Aorta (tissue), 5 donors: Measurements from ENCODE around the gene DYRK1A. TPM values are rescaled to one million over a fixed set of nuclear protein-coding genes. Genes with fewer than 3 reads are reported as not detected.
"Not testable (repeated sequence)": the region's sequence is repeated elsewhere in the genome, so short reads cannot be mapped to it uniquely, and the experiment has no call there.

Source experiments
- ATAC-seq: fragments of 200-7000 bp; cut with Tn5 transposase; one replicate; pipeline ENCODE4 v1.9.1; 2022; ENCODE audit warnings: moderate library complexity; ENCODE audit not compliant: low FRiP score
- DNase-seq, 2 donors: peaks; one replicate each; pipeline ENCODE4 v3.0.0-alpha.2; 2020
- H3K27ac ChIP-seq, 2 donors: one replicate each; pipeline ENCODE4 v1.5.1; 2013; ENCODE audit warnings: low read length in 2 of 2, mild to moderate bottlenecking in 2 of 2, moderate library complexity in 2 of 2, control low read depth in 1 of 2, inconsistent platforms in 1 of 2, low read depth in 1 of 2
- H3K27me3 ChIP-seq, 2 donors: one replicate each; pipeline ENCODE4 v1.6.1; 2013; ENCODE audit warnings: control low read depth in 1 of 2, low read length in 1 of 2, mild to moderate bottlenecking in 1 of 2, moderate library complexity in 1 of 2; ENCODE audit not compliant: insufficient read depth in 2 of 2, control insufficient read depth in 1 of 2
- H3K36me3 ChIP-seq, 2 donors: one replicate each; pipeline ENCODE4 v1.6.1; 2013; ENCODE audit warnings: control low read depth in 1 of 2, low read length in 1 of 2, mild to moderate bottlenecking in 1 of 2; ENCODE audit not compliant: insufficient read depth in 2 of 2, control insufficient read depth in 1 of 2
- H3K4me1 ChIP-seq, 2 donors: one replicate each; pipeline ENCODE4 v1.6.1; 2013; ENCODE audit warnings: low read length in 2 of 2, control low read depth in 1 of 2, mild to moderate bottlenecking in 1 of 2, moderate library complexity in 1 of 2; ENCODE audit not compliant: insufficient read depth in 2 of 2, control insufficient read depth in 1 of 2
- H3K4me3 ChIP-seq, 2 donors: one replicate each; pipeline ENCODE4 v1.5.1; 2013; ENCODE audit warnings: low read length in 2 of 2, control low read depth in 1 of 2, mild to moderate bottlenecking in 1 of 2
- H3K9me3 ChIP-seq: one replicate; pipeline ENCODE4 v1.6.1; 2013; ENCODE audit warnings: mild to moderate bottlenecking, low read length; ENCODE audit not compliant: control insufficient read depth
- WGBS, 2 donors: extraction: QIAGEN DNeasy Blood & Tissue Kit; methylation state at CpG; one replicate each; pipeline ENCODE4 v1.1.7; 2013; 5-methylcytosine and 5-hydroxymethylcytosine counted together
- intact Hi-C, 2 donors: fragments of 100-400 bp; cut with DNase I; formaldehyde crosslinking; loops; one replicate each; pipeline versions ENCODE4 v1.14.2 to v1.15.0; 2022
- polyA plus RNA-seq, 2 donors: library from polyadenylated mRNA; stranded (reverse); fragments of 200-250 nt; gene quantifications; one replicate each; pipeline ENCODE4 v1.2.3, GENCODE V29; 2013
- total RNA-seq, 2 donors: library from RNA; stranded (reverse); fragmentation: NEBNext Ultra II Directional; extraction: Animal tissue kit (Norgen Biotek cat#: 25700); gene quantifications; one replicate each; pipeline ENCODE4 v1.2.1, GENCODE V29; 2021
- donor health status: healthy with polysubstance abuse.
- donor health status: Bipolar disorder and iron deficiency.
- donor health status: DM: no; HTN: no; CAD: no.
- donor health status: DM: no; HTN: no; CAD: no.
- donor health status: DM: yes; HTN: yes; CAD: no.

The DYRK1A gene
- total and polyA plus RNA-seq, 4 donors, result 8.8 to 76.6 (median 45.8) TPM

GRCh38 chr21:37548521-37548981 is 182.0 kb downstream of the DYRK1A start:
- Histone ChIP-seq H3K27me3 (no peaks in the 10 kb centered on the region), H3K4me1 (no peaks in the 10 kb centered on the region), H3K4me3 (no peak overlapping the region), H3K9me3 (no peaks in the 10 kb centered on the region), H3K36me3 (no peaks in the 10 kb centered on the region), H3K27ac (no peak overlapping the region)
- intact Hi-C loops, result no loop called here
- WGBS, 2 donors, result 69 to 77% methylated on average over 2 of the region's 2 CpGs
- DNase-seq (no peak), ATAC-seq (no peak)

DNA sequence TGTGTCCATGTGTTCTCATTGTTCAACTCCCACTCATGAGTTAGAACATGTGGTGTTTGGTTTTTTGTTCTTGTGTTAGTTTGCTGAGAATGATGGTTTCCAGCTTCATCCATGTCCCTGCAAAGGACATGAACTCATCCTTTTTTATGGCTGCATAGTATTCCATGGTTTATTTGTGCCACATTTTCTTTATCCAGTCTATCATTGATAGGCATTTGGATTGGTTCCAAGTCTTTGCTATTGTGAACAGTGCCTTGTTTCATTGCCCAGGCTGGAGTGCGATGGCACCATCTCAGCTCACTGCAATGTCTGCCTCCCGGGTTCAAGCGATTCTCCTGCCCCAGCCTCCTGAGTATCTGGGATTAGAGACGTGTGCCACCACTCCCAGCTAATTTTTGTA is 183.2 kb downstream of the DYRK1A start:
- H3K4me1 ChIP-seq, H3K36me3 ChIP-seq, H3K27ac ChIP-seq, DNase-seq, H3K4me3 ChIP-seq, H3K9me3 ChIP-seq, intact Hi-C loops, H3K27me3 ChIP-seq, ATAC-seq: not testable (repeated sequence)
- WGBS, 2 donors, result 92 to 95% methylated on average over 4 of the region's 4 CpGs

GRCh38 chr21:37550157-37550556 is 183.6 kb downstream of the DYRK1A start:
- Histone ChIP-seq H3K9me3 (no peaks in the 10 kb centered on the region), H3K4me3 (no peak overlapping the region), H3K4me1 (no peaks in the 10 kb centered on the region), H3K36me3 (no peaks in the 10 kb centered on the region), H3K27me3 (no peaks in the 10 kb centered on the region), H3K27ac (no peak overlapping the region)
- 82 to 86% methylated on average over 9 of the region's 9 CpGs for WGBS, 2 donors
- peak in 1 of 2 donors; percentile 47 for DNase-seq
- no peak for ATAC-seq
- intact Hi-C loops, result no loop called here

GRCh38 chr21:37550618-37551330 is 184.2 kb downstream of the DYRK1A start:
- WGBS, 2 donors, result 75 to 77% methylated on average over 12 of the region's 12 CpGs
- H3K9me3 ChIP-seq, result no peaks in the 10 kb centered on the region
- no peak overlapping the region for H3K4me3 ChIP-seq
- intact Hi-C loops, result no loop called here
- no peaks in the 10 kb centered on the region for H3K36me3 ChIP-seq
- H3K27me3 ChIP-seq, result no peaks in the 10 kb centered on the region
- H3K4me1 ChIP-seq, result no peaks in the 10 kb centered on the region
- ATAC-seq, result no peak
- no peak overlapping the region for H3K27ac ChIP-seq
- peak in 1 of 2 donors; percentile 50 for DNase-seq

DNA sequence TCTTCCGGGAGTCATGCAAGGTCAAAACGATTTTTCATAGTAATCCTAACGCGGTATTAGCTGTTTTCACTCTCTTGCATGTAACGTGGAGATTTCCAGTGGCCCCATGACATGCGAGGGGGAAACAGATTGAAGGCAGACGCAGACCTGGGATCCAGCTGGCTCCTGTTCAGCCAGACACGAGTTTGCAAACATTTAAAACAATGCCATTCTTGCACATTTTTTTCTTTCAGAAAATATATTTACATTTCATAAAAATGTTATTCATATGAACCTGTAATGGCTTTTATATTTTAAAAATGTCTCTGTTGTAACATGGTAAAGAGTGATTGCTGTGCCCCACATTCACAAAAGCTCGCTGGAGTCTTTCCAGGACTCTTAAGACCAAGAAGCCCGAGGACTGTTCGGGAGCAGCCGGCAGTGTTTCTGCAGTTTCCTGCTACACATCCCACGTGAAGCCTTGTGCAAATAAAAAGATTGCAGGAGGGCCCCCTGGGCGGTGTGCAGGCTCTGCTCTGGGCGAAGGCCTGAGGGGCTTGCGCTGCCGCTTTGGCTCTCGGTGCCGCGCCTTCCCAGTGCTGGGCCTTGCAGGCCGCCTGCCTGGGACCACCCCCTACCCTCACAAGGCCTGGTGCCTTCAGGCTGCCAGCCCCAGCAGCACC is 184.9 kb downstream of the DYRK1A start:
- H3K36me3 ChIP-seq, result no peaks in the 10 kb centered on the region
- no peaks in the 10 kb centered on the region for H3K4me1 ChIP-seq
- H3K27me3 ChIP-seq, result no peaks in the 10 kb centered on the region
- H3K27ac ChIP-seq, result no peak overlapping the region
- H3K4me3 ChIP-seq, result no peak overlapping the region
- ATAC-seq (no peak), DNase-seq (peak in 1 of 2 donors; percentile 65)
- intact Hi-C loops, result no loop called here
- no peaks in the 10 kb centered on the region for H3K9me3 ChIP-seq
- WGBS, 2 donors, result 39 to 43% methylated on average over 21 of the region's 21 CpGs

- H3K27ac ChIP-seq, result no peak overlapping the region
These were observed 185.4 kb downstream of the DYRK1A start for GRCh38 chr21:37551993-37552355.

GRCh38 chr21:37552496-37553029 is 186.0 kb downstream of the DYRK1A start:
- WGBS, 2 donors, result 94 to 96% methylated on average over 10 of the region's 10 CpGs
- no peak overlapping the region for H3K4me3 ChIP-seq
- intact Hi-C loops, result no loop called here
- H3K4me1 ChIP-seq, result no peaks in the 10 kb centered on the region
- ATAC-seq, result peak; percentile 34
- DNase-seq, result peak in 1 of 2 donors; percentile 17
- no peak overlapping the region for H3K27ac ChIP-seq
- no peaks in the 10 kb centered on the region for H3K9me3 ChIP-seq
- no peaks in the 10 kb centered on the region for H3K27me3 ChIP-seq
- H3K36me3 ChIP-seq, result no peaks in the 10 kb centered on the region

More at GRCh38 chr21:37551993-37552355, 185.4 kb downstream of the DYRK1A start:
- 72 to 76% methylated on average over 5 of the region's 5 CpGs for WGBS, 2 donors
- no peaks in the 10 kb centered on the region for H3K9me3 ChIP-seq
- intact Hi-C loops, result no loop called here
- ATAC-seq (no peak), DNase-seq (peak in 1 of 2 donors; percentile 36)
- H3K27me3 ChIP-seq, result no peaks in the 10 kb centered on the region
- H3K4me3 ChIP-seq, result no peak overlapping the region
- H3K36me3 ChIP-seq, result no peaks in the 10 kb centered on the region
- H3K4me1 ChIP-seq, result no peaks in the 10 kb centered on the region

- DNase-seq (no peak), ATAC-seq (peak; percentile 10)
- intact Hi-C loops, result no loop called here
- H3K27ac ChIP-seq, result no peak overlapping the region
- H3K4me1 ChIP-seq, result no peaks in the 10 kb centered on the region
- no peaks in the 10 kb centered on the region for H3K27me3 ChIP-seq
- WGBS, 2 donors, result 39 to 42% methylated on average over 10 of the region's 10 CpGs
- H3K36me3 ChIP-seq, result no peaks in the 10 kb centered on the region
- no peaks in the 10 kb centered on the region for H3K9me3 ChIP-seq
- H3K4me3 ChIP-seq, result no peak overlapping the region
These were observed 186.5 kb downstream of the DYRK1A start for GRCh38 chr21:37553078-37553481.
